ENCODE measurements around the gene UNKL.

DNA sequence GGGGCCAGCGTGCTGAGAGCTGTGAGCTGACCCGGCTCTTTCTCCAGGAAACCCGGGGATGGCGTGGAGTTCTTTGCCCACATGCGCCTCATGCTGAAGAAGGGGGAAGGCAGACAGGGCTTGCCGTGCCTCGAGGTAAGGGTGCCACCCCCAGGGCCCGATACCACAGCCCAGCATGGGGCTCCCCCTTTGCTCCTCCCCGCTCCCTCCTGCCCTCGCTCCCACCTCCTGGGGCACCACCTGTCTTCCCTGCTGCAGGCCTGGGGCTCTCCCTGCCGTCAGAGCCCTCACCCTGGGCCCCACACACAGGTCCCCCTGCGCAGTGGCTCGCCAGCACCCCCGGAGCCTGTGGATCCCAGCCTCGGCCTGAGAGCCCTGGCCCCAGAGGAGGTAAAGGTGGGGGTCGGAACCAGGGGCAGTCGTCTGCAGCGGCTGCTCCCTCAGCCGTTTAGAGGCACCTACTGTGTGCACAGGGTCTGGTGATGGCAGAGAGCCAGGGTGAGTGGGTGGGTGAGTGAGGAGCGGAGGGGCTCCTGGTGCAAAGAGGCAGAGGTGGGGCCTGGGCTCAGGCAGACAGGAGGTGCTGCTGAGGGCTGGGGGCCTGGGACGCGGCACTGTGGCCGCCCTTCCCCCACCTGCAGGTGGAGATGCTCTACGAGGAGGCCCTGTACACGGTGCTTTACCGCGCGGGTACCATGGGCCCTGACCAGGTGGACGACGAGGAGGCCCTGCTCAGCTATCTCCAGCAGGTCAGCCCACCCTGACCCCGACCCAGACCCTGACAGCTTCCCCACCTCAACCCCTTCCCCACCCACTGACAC lies 75.4 kb downstream of the UNKL start:
- TF ChIP-seq, protein P1, sequence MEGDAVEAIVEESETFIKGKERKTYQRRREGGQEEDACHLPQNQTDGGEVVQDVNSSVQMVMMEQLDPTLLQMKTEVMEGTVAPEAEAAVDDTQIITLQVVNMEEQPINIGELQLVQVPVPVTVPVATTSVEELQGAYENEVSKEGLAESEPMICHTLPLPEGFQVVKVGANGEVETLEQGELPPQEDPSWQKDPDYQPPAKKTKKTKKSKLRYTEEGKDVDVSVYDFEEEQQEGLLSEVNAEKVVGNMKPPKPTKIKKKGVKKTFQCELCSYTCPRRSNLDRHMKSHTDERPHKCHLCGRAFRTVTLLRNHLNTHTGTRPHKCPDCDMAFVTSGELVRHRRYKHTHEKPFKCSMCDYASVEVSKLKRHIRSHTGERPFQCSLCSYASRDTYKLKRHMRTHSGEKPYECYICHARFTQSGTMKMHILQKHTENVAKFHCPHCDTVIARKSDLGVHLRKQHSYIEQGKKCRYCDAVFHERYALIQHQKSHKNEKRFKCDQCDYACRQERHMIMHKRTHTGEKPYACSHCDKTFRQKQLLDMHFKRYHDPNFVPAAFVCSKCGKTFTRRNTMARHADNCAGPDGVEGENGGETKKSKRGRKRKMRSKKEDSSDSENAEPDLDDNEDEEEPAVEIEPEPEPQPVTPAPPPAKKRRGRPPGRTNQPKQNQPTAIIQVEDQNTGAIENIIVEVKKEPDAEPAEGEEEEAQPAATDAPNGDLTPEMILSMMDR (IDR thresholded peaks at IDR 0.05; ENCODE audit: insufficient read depth, low read length, poor library complexity, severe bottlenecking): no peak
- TF ChIP-seq EZH2phosphoT487 (conservative IDR thresholded peaks at IDR 0.05; ENCODE audit: low read length): no peak
